ENCODE data around the gene SFPQ.

- TF ChIP-seq, protein P1, sequence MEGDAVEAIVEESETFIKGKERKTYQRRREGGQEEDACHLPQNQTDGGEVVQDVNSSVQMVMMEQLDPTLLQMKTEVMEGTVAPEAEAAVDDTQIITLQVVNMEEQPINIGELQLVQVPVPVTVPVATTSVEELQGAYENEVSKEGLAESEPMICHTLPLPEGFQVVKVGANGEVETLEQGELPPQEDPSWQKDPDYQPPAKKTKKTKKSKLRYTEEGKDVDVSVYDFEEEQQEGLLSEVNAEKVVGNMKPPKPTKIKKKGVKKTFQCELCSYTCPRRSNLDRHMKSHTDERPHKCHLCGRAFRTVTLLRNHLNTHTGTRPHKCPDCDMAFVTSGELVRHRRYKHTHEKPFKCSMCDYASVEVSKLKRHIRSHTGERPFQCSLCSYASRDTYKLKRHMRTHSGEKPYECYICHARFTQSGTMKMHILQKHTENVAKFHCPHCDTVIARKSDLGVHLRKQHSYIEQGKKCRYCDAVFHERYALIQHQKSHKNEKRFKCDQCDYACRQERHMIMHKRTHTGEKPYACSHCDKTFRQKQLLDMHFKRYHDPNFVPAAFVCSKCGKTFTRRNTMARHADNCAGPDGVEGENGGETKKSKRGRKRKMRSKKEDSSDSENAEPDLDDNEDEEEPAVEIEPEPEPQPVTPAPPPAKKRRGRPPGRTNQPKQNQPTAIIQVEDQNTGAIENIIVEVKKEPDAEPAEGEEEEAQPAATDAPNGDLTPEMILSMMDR (IDR thresholded peaks at IDR 0.05; ENCODE audit: low read depth, low read length): no peak
- TF ChIP-seq POLR2A (IDR thresholded peaks at IDR 0.05; ENCODE audit: extremely low read depth, insufficient read length) (no peak), MAX (IDR thresholded peaks at IDR 0.05; ENCODE audit: low read depth, low read length) (no peak)
Measured at GRCh38 chr1:35143737-35144508, 49.0 kb downstream of the SFPQ start.

Data from NB4 (cell line).